Subcutaneous abdominal adipose tissue (tissue), 5 donors: ENCODE data around the gene TCF7L2.

ENCODE experiments used
- H3K27ac ChIP-seq: one replicate; pipeline ENCODE4 v1.7.0; 2013; ENCODE audit warnings: low read depth, mild to moderate bottlenecking, inconsistent platforms, low read length, moderate library complexity
- H3K27me3 ChIP-seq, 5 donors: one replicate each; pipeline ENCODE4 v1.7.0; 2013; ENCODE audit warnings: low read length in 5 of 5, inconsistent platforms in 1 of 5; ENCODE audit not compliant: control insufficient read depth in 5 of 5, insufficient read depth in 4 of 5
- H3K36me3 ChIP-seq, 5 donors: one replicate each; pipeline ENCODE4 v1.7.0; 2013; ENCODE audit warnings: low read length in 5 of 5; ENCODE audit not compliant: control insufficient read depth in 5 of 5, insufficient read depth in 5 of 5
- H3K4me1 ChIP-seq, 5 donors: one replicate each; pipeline ENCODE4 v1.7.0; 2013; ENCODE audit warnings: low read length in 5 of 5, mild to moderate bottlenecking in 3 of 5, moderate library complexity in 1 of 5; ENCODE audit not compliant: control insufficient read depth in 5 of 5, insufficient read depth in 5 of 5
- H3K4me3 ChIP-seq, 5 donors: one replicate each; pipeline ENCODE4 v1.7.0; 2013; ENCODE audit warnings: low read length in 5 of 5, low read depth in 1 of 5
- H3K9ac ChIP-seq, 5 donors: one replicate each; pipeline ENCODE4 v1.7.0; 2013; ENCODE audit warnings: low read length in 5 of 5, mild to moderate bottlenecking in 4 of 5, moderate library complexity in 3 of 5
- H3K9me3 ChIP-seq, 5 donors: one replicate each; pipeline ENCODE4 v1.7.0; 2013; ENCODE audit warnings: low read length in 5 of 5; ENCODE audit not compliant: control insufficient read depth in 5 of 5
- donor health status: healthy.
- donor health status: healthy.
- donor health status: healthy.
- donor health status: healthy.
- donor health status: healthy.

Gene TCF7L2

GRCh38 chr10:113004069-113004618 is 54.1 kb downstream of the TCF7L2 start:
- Histone ChIP-seq H3K27ac (no peak overlapping the region), H3K9me3 (no peaks in the 10 kb centered on the region), H3K36me3 (peaks cover 0 to 6% (median 3%) of the 10 kb centered on the region in 5 donors), H3K27me3 (no peaks in the 10 kb centered on the region), H3K9ac (no peak overlapping the region), H3K4me1 (peaks cover 0 to 62% (median 51%) of the 10 kb centered on the region in 5 donors), H3K4me3 (no peak overlapping the region)

- peaks cover 0 to 60% (median 47%) of the 10 kb centered on the region in 5 donors for H3K4me1 ChIP-seq
- H3K27ac ChIP-seq = peak overlapping the region; percentile 58
These were observed 55.3 kb downstream of the TCF7L2 start for GRCh38 chr10:113005380-113005779.

GRCh38 chr10:113006656-113007342 is 56.8 kb downstream of the TCF7L2 start:
- no peaks in the 10 kb centered on the region for H3K27me3 ChIP-seq
- peaks cover 0 to 4% (median 3%) of the 10 kb centered on the region in 5 donors for H3K36me3 ChIP-seq
- no peak overlapping the region for H3K4me3 ChIP-seq
- no peaks in the 10 kb centered on the region for H3K9me3 ChIP-seq
- peaks cover 0 to 53% (median 47%) of the 10 kb centered on the region in 5 donors for H3K4me1 ChIP-seq
- H3K27ac ChIP-seq = peak overlapping the region; percentile 58
- H3K9ac ChIP-seq = no peak overlapping the region

More at GRCh38 chr10:113005380-113005779, 55.3 kb downstream of the TCF7L2 start:
- H3K9me3 ChIP-seq = no peaks in the 10 kb centered on the region
- H3K4me3 ChIP-seq = peak overlapping the region in 1 of 5 donors; percentile 10
- peaks cover 0 to 4% (median 3%) of the 10 kb centered on the region in 5 donors for H3K36me3 ChIP-seq
- no peak overlapping the region for H3K9ac ChIP-seq
- no peaks in the 10 kb centered on the region for H3K27me3 ChIP-seq

GRCh38 chr10:113007343-113007771 is 57.3 kb downstream of the TCF7L2 start:
- H3K4me3 ChIP-seq = no peak overlapping the region
- H3K9ac ChIP-seq = peak overlapping the region in 1 of 5 donors; percentile 23
- H3K27ac ChIP-seq = no peak overlapping the region
- no peaks in the 10 kb centered on the region for H3K9me3 ChIP-seq
- H3K36me3 ChIP-seq = peaks cover 0 to 4% (median 3%) of the 10 kb centered on the region in 5 donors
- H3K4me1 ChIP-seq = peaks cover 0 to 53% (median 49%) of the 10 kb centered on the region in 5 donors
- no peaks in the 10 kb centered on the region for H3K27me3 ChIP-seq

- Histone ChIP-seq H3K9me3 (no peaks in the 10 kb centered on the region), H3K9ac (peak overlapping the region in 1 of 5 donors; percentile 23), H3K4me1 (peaks cover 0 to 54% (median 46%) of the 10 kb centered on the region in 5 donors), H3K27me3 (no peaks in the 10 kb centered on the region), H3K4me3 (no peak overlapping the region), H3K27ac (no peak overlapping the region), H3K36me3 (peaks cover 0 to 4% (median 3%) of the 10 kb centered on the region in 5 donors)
These were observed 57.8 kb downstream of the TCF7L2 start for GRCh38 chr10:113007821-113008220.

GRCh38 chr10:113011592-113012374 is 61.7 kb downstream of the TCF7L2 start:
- H3K4me3 ChIP-seq = no peak overlapping the region
- peaks cover 0 to 4% (median 2%) of the 10 kb centered on the region in 5 donors for H3K36me3 ChIP-seq
- H3K9ac ChIP-seq = no peak overlapping the region
- no peaks in the 10 kb centered on the region for H3K27me3 ChIP-seq
- peak overlapping the region; percentile 66 for H3K27ac ChIP-seq
- no peaks in the 10 kb centered on the region for H3K9me3 ChIP-seq
- peaks cover 0 to 41% (median 26%) of the 10 kb centered on the region in 5 donors for H3K4me1 ChIP-seq

- Histone ChIP-seq H3K27me3 (no peaks in the 10 kb centered on the region), H3K27ac (no peak overlapping the region), H3K9ac (no peak overlapping the region), H3K4me3 (no peak overlapping the region), H3K36me3 (no peaks in the 10 kb centered on the region), H3K4me1 (peaks cover 8 to 57% (median 44%) of the 10 kb centered on the region in 5 donors), H3K9me3 (no peaks in the 10 kb centered on the region)
These were observed 65.2 kb downstream of the TCF7L2 start for GRCh38 chr10:113015201-113015600.

GRCh38 chr10:113017376-113017775 is 67.3 kb downstream of the TCF7L2 start:
- Histone ChIP-seq H3K9ac (no peak overlapping the region), H3K36me3 (no peaks in the 10 kb centered on the region), H3K4me3 (no peak overlapping the region), H3K27ac (no peak overlapping the region), H3K4me1 (peaks cover 19 to 66% (median 60%) of the 10 kb centered on the region in 5 donors), H3K9me3 (no peaks in the 10 kb centered on the region), H3K27me3 (no peaks in the 10 kb centered on the region)

GRCh38 chr10:113018034-113018433 is 68.0 kb downstream of the TCF7L2 start:
- Histone ChIP-seq H3K36me3 (no peaks in the 10 kb centered on the region), H3K9me3 (no peaks in the 10 kb centered on the region), H3K4me1 (peaks cover 19 to 70% (median 63%) of the 10 kb centered on the region in 5 donors), H3K27me3 (no peaks in the 10 kb centered on the region), H3K9ac (no peak overlapping the region), H3K4me3 (no peak overlapping the region), H3K27ac (no peak overlapping the region)

- Histone ChIP-seq H3K9me3 (no peaks in the 10 kb centered on the region), H3K9ac (no peak overlapping the region), H3K27ac (peak overlapping the region; percentile 30), H3K36me3 (no peaks in the 10 kb centered on the region), H3K4me1 (peaks cover 19 to 71% (median 63%) of the 10 kb centered on the region in 5 donors), H3K4me3 (no peak overlapping the region), H3K27me3 (no peaks in the 10 kb centered on the region)
These were observed 69.0 kb downstream of the TCF7L2 start for GRCh38 chr10:113019096-113019495.
